HG03565 (cell line): ENCODE measurements around the gene PIGBOS1.
A peak's percentile ranks its signal among the peaks of the same experiment; 100 is the strongest.
"Not testable (repeated sequence)": the region's sequence is repeated elsewhere in the genome, so short reads cannot be mapped to it uniquely, and the experiment has no call there.

ENCODE experiments used
- ATAC-seq: cut with Tn5 transposase; IDR thresholded peaks from one replicate; pipeline ENCODE4 v1.9.1; 2021; ENCODE audit warnings: mild to moderate bottlenecking, moderate library complexity; ENCODE audit not compliant: unreplicated experiment

PIGBOS1 gene

DNA sequence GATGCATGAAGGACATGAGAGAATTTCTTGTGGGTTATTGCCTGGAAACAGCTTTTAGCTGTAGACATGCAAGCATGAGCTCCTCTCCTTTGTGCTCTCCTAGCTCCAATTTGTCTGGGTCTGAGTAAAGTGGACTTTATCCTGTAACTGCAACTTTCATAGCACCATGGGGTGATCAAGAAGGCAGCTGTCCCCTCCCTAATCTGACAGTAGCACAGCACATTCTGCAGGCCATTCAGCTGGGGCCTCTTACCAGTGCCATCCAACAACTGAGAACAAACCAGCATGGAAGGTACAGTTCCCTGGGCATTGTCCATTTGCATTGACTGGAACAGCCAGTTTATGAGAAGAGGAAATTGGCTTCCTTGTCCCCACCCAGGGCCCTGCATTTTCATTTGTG lies 21.6 kb downstream of the PIGBOS1 start:
- ATAC-seq: no peak

DNA sequence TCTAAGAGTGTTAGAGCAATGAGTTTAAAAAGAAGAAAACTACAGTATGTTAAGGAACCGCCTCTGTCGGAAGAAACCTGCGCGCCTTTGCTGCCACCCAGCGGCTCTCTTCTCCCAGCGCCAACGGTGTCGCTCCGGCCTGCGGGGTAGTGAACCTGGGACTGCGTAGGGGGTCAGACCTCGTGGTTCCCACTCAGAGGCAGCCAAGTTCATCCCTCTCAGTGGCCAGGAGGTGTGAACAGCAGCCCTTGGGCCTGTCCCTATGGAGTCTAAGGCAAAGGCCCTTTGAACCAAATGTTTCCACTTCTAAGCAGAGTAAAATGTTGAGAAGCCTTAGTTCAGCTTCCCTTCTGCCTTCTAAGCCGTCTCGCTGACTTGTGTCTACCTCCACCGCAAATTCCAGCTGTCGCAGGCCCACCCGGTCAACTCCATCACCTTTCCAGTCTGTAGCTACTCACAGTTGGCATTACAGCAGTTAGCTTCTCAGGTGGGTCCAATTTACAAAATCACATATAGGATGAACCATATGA lies 28.3 kb downstream of the PIGBOS1 start:
- ATAC-seq: peak; percentile 69

DNA sequence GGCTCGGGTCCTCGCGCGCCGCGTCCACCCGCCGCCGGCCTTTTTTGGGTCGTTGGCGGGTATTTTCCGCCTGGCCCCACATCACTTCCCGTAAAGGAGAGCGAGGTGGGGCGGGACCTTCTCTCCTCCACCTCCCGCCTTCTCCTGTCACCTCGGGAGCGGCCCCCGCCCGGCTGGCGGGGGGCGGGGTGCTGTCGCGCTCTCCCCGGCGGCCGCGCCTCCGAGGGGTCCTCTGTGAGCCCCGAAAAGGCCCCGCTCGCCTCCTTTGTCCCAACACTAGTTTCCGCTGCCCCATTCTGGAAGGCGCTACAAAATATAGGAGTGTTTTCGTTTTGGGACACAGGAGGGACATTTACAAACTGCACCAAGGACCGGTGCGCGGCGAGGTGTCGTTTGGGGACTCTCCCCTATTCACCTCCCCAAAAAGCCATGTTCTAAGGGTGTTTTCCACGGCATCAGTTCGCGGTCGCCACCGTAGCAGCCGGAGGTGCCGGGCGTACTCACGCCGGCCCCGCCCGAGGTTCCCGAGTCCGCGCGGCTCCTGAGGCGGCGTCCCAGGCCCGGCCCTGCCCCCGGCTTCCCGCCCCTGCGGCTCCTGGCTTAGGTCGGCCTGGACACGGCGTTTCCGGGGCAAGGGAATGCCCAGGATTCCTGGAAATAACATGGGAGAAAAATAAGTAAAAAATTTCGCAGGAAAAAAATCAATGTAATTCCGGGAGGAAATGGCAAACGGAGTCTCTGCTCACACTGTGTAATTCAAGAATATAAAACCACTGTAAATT lies 29.0 kb downstream of the PIGBOS1 start, which contains the start of gene RAB27A:
Gene RAB27A, minus strand, starts transcription at position 68 of the 782 bp plus-strand sequence. CDS start 54,879 bp downstream, outside the sequence.
- ATAC-seq: peak; percentile 47

DNA sequence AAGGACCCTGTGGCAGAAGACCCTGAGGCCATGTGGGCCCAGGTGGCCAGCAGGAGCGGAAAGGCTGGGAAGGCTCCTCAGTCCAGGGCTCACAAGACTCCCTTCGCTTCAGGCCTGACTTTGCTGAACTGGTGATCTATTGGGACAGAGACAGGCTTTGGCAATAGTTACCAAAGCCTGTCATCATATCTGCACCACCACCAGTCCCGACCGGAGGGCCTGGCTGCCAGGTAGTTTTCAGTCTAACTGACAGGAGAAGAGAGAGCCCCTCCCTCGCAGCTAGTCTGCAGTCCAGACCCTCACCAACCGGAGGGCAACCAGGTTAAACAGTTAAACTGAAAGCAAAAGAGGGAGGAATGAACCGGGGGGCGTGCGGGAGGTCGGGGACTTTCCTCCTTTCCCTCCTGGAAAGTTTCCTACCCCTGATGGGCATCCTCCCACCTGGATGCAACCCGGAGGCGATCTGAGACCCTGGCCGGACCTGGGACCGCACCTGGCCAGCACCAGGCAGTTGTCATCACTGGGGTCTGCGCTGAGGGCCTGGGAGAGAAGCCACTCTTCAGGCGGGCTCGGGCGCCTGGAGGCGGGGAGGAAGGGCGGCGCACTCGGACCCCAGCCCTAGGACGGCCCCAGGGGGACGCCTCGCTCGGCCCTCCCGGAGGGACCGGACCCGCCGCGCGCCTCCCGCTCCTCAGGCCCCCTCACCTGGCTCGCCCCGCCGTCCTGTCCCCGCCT lies 29.7 kb downstream of the PIGBOS1 start:
- ATAC-seq: peak; percentile 21

DNA sequence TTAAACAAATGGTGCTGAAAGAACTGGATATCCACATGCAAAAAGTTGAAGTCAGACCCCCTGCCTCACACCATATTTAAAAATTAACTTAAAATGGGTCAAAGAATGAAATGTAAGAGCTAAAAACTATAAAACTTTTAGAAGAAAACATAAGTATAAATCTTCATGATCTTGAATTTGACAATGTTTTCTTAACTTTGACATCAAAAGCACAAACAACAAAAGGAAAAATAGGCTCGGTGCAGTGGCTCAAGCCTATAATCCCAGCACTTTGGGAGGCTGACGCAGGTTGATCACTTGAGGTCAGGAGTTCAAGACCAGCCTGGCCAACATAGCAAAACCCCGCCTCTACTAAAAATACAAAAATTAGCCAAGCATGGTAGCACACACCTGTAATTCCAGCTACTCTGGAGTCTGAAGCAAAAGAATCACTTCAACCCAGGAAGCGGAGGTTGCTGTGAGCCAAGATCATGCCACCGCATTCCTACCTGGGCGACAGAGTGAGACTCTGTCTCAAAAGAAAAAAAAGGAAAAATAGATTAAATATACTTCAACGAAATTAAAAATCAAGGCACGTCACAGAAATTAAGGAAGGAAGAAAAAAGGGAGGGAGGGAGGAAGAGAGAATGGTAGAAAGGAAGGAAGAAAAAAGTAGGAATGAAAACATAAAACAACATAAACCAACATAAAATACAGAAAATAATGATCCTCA lies 30.8 kb downstream of the PIGBOS1 start:
- no peak for ATAC-seq

DNA sequence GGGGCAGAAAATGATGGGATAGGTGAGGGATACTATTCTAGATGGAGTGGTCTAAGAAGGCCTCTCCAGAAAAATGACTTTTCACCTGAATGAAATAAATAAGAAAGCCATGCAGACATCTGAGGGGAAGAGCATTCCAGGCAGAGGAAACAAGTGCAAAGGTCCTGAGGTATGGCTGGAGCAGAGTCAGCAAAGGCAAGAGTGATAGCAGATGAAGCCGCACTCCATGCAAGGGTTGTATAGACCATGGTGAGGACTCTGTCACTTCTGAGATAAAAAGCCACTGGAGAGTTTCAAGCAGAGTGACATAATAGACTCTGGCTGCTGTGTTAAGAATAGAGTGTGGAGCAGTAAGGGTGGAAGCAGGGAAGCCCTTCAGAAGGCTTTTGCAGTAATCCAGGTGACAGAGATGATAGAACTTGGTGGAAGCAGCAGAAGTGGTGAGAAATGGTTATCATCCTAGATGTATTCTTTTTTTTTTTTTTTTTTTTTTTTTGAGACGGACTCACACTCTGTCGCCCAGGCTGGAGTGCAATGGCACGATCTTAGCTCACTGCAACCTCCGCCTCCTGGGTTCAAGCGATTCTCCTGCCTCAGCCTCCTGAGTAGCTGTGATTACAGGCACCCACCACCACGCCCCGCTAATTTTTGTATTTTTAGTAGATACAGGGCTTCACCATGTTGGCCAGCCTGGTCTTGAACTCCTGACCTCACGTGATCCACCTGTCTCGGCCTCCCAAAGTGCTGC lies 32.3 kb downstream of the PIGBOS1 start:
- ATAC-seq: not testable (repeated sequence)

DNA sequence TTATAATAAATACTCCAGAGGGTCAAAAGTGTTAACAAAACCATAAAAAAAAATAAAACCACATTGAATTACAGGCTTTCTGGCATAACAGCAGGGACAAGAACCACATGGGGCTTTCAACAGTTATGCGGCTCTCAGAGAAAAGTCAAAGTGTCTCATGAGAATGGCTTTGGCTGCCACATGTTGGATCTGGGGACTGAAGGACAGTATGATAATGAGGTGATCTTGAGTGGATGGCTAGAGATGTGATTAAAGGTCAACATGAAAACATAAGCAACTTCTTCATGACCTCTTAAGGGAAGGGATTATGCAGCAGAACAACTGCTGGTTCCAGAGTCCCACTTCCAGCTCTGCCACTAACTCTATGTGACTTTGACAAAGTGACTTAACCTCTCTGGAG lies 34.5 kb downstream of the PIGBOS1 start:
- no peak for ATAC-seq

DNA sequence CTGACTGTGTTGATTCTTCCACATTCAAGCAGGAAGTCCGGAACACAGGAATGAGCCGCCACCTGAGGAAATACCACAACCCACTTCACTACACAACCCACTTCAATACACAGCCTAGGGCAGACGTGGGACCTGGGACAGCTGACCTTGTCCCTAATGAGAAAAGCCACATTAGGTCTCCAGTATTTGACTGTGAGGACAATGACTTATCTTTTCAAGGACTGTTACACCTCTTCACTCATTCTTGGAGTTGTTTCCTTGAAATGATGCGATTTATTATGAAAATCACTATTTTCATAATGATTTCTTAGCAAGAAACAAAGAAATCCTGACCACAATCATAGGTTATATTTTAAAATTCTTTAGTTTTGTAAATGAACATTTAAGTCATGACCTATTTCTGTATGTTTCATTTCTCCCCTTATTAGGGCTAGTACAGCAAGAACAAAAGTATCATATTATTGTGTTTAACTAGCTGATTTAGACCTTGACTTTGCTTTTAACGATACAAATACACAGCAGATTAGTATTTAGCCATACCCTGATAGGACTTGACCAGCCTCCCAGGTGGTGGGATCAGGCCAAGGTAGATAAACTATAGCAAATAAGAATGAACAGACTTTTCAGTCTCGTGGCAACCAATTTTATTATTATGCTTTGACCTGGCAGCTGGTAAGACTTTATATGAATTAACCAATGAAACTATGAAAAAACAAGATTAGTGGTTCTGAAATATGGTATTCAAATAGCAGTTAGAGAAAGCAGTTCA lies 35.4 kb downstream of the PIGBOS1 start:
- ATAC-seq: no peak

DNA sequence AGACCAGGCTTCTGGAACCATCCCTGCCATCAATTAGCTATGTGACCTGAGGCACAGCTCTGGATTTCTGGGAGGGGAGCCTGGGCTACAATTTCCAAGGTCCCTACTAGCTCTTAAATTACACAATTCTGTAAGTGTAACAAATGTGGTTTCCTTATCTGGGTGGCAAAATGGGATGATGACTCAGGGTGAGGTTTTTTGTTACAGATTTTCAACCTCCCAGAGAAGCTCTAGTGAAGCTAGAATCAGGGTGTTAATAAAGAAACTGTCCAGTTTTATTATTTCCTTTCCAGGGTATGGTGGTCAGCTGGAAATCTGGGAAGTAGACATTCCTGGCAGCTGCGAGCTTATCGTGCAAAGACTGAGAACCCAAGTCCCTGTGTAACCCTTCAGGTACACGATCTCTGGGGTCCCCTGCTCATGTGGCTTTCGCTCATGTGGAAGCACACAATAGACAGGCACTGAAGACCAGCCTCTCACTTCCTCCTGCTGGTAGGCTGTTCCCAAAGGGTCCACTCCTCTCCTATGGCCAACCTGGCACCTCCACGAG lies 36.6 kb downstream of the PIGBOS1 start:
- no peak for ATAC-seq

DNA sequence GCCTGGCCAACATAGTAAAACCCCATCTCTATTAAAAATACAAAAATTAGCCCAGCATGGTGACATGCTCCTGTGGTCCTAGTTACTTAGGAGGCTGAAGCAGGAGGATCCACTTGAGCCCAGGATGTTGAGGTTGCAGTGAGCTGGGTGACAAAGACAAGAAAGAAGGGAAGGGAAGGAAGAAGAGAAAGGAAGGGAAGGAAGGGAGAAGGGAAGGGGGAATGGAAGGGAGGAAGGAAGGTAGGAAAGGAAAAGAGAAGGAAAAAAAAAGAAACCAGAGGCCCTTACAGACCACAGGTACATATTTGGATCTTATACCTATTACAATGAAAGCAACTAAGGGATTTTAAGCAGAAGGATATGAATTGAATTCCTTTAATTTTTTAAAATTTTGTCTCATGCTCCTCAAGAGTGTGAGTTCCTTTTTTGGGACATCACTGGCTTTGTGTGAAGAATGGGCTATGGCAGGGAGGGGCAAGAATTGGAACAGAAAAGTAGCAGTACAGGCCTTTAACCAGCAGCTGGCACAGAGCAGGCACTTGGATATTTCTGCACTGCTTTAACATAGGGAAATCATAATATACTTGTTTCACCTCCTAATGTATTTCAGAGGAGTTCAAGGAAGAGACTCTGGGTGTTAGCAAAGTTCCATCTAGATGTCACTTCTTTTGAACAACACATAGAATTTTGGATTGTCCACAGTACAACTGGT lies 37.2 kb downstream of the PIGBOS1 start:
- no peak for ATAC-seq

DNA sequence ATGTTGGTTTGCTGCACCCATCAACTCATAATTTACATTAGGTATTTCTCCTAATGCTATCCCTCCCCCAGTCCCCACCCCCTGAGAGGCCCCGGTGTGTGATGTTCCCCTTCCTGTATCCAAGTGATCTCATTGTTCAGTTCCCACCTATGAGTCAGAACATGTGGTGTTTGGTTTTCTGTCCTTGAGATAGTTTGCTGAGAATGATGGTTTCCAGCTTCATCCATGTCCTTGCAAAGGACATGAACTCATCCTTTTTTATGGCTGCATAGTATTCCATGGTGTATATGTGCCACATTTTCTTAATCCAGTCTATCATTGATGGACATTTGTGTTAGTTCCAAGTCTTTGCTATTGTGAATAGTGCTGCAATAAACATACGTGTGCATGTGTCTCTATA lies 38.3 kb downstream of the PIGBOS1 start:
- not testable (repeated sequence) for ATAC-seq

DNA sequence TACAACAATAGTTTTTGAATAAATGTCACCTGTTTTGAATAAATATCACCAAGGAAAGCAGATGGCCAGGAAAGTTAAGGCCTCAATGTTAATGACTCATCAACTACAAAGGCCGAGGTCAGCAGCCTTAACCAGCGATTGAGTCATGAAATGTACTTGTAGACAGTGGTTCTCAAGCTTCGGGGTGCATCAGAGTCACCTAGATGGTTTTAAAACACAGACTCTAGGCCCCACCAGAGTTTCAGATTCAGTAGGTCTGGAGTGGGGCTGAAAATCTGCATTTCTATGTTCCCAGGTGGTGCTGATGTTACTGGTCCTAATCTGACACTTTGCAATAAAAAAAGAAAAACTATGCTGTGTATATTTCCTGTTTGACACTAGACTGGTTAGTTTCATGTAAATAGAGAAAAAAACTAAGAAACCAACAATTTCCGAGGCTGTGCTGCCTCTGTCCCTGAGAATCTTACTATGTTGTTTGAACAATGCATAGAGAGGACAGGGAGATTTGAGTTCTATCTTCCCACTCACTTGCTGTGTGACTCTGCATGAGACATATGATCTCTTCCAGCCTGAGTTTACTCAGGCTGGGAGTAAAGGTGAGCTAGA lies 39.1 kb downstream of the PIGBOS1 start:
- peak; percentile 66 for ATAC-seq

DNA sequence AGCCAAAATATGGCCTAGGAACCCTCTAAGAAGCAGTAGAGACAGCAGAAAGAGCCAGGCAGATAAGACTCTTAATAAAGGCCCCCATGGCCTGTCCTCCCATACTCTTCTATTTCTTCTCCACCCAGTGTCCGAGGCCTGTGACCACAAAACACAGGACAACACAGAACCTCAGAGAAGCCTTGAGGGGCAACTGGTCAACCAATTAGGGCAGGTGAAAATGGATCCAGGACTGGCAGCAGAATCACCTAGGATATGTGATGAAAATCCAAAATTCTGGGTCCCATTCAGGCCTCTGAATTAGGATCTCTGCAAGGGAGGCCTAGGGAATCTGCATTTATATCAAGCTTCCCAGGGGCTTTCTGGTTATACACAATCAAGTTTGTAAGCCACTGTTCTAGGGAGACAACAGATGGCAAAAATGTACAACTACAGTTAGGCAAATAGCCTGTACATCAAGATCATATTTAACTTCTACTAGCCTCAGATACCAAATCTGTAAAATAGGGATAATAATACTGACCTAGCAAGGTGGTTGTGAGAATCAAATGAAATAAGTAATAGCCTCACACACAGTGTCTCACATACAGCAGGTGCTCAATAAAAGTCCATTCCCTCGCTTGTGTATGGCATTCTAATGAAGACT lies 39.7 kb downstream of the PIGBOS1 start:
- no peak for ATAC-seq

DNA sequence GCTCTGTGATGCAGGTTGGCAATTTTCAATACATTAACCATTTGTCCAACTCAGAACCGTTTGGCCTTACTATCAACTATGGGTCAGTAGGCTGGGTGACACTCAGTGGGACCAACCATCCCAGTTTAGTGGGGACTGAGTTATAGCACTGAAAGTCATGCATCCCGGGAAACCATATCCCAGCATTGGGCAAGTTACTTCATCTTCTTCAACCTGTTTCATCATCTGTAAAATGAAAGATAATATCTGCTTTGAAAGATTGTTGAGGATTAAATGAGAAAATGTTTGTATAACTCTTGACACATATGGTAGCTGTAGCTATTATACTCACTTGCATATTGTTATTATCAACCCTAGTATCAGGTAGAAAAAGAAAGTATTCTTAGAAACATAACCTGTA lies 41.2 kb downstream of the PIGBOS1 start:
- no peak for ATAC-seq

DNA sequence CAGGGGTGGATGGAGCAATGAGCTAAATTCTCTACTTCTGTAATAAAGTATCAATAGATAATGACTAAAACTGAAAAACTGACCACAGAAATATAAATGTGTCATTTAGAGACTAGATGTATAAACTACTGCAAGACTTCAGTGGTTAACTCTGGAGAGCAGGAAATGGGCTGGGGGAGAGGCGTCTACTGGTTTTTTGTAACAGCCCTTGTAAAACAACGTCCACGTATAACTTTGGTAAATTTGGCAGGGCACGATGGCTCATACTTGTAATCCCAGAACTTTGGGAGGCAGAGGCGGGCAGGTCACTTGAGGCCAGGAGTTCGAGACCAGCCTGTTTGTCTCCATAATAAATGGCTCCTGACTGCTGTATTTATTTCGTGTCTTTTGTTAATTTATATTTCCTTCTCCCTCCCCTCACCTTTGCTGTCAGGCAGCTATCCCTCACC lies 41.8 kb downstream of the PIGBOS1 start:
- peak; percentile 58 for ATAC-seq

DNA sequence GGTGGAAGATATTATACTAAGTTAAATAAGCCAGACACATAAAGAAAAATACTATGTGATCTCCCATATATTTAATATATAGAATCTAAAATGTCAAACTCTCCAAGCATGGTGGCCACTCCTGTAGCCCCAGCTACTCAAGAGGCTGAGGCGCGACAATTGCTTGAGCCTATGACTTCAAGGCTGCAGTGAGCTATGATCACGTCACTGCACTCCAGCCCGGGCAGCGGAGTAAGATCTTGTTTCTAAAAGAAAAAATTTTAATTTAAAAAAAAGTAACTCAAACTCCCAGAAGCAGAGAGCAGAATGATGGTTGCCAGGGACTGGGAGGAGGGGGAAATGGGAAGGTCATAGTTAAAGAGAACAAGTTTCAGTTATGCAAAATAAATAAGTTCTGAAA lies 42.6 kb downstream of the PIGBOS1 start:
- no peak for ATAC-seq

DNA sequence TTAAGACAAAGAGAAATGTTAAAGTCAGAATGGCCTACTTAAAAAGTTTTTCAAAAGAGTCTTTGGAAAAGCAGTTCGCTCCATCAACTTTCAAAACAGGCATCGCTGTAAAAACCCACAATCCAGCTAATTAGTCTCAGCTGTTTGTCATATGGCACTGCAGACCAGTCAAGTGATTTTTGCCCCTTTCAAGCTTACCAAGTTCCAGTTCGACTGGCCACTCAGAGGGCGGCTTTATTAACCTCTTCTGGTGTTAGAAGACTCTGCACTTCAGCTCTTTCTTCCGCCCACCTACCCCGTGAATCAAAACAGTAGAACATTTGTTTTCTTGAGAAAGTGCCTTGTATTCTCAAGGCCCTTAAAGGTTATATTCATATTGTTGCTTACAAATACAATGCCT lies 48.6 kb downstream of the PIGBOS1 start:
- ATAC-seq: no peak

DNA sequence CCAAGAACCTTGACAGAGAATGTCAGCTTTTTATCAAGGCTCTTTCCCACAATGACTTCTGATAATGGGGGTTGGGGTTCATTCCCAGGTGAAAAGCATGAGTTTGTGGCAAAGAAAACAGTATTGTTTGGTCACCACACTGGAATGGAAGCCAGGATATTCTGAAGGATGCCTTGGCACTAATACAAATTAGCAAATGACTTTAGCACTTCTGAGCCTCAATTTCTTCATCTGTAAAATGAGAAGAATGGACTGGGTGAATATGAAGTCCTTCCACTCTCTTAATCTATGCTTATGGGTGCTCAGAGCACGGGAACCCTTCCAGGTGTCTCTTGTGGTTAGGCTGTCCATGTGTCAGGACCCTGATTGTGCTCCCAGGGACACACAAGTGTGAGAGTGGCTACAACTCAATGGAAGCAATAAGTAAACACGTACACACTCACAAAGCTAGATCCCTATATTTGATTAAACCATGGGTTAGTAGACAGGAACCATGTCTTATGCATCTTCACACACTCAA lies 50.7 kb downstream of the PIGBOS1 start:
- no peak for ATAC-seq
